ENCODE results near the gene TOM1L2. TPM values are rescaled to one million over a fixed set of nuclear protein-coding genes. Genes with fewer than 3 reads are reported as not detected.

Gene TOM1L2
- total and polyA plus RNA-seq, 2 donors from 2014 or later: 28.2 to 59.4 TPM

GRCh38 chr17:17871913-17872312 is 100.3 kb downstream of the TOM1L2 start:
- H3K4me1 ChIP-seq (ENCODE audit: control insufficient read depth in 2 of 3, insufficient read depth in 2 of 3, low read depth in 1 of 3, low read length in 3 of 3): peaks cover 3 to 19% (median 16%) of the 10 kb centered on the region in 3 donors

GRCh38 chr17:17870247-17870646 is 102.0 kb downstream of the TOM1L2 start:
- H3K4me3 ChIP-seq (ENCODE audit: low read length in 3 of 3): no peak overlapping the region
- peak overlapping the region in 1 of 2 donors; percentile 41 for H3K27ac ChIP-seq (ENCODE audit: low read depth in 2 of 2, low read length in 2 of 2)
- peaks cover 2 to 16% (median 6%) of the 10 kb centered on the region in 3 donors for H3K36me3 ChIP-seq (ENCODE audit: control insufficient read depth in 2 of 3, insufficient read depth in 3 of 3, low read length in 3 of 3)
- peak in 1 of 5 donors; percentile 48 for DNase-seq
- no peaks in the 10 kb centered on the region for H3K27me3 ChIP-seq (ENCODE audit: control insufficient read depth, insufficient read depth, low read length)
- no peak overlapping the region for H3K9ac ChIP-seq (ENCODE audit: low read length in 3 of 3)
- intact Hi-C loops (cut with DNase I): no loop called here
- TF ChIP-seq CTCF (IDR thresholded peaks at IDR 0.05; ENCODE audit: borderline replicate concordance, extremely low read depth, insufficient read depth): no peak
- H3K9me3 ChIP-seq (ENCODE audit: control insufficient read depth in 2 of 3, insufficient read depth in 1 of 3, low read length in 3 of 3): no peaks in the 10 kb centered on the region
- H3K4me1 ChIP-seq (ENCODE audit: control insufficient read depth in 2 of 3, insufficient read depth in 2 of 3, low read depth in 1 of 3, low read length in 3 of 3): peaks cover 0 to 13% (median 10%) of the 10 kb centered on the region in 3 donors
- FAIRE-seq: no peak

More at GRCh38 chr17:17871913-17872312, 100.3 kb downstream of the TOM1L2 start:
- Histone ChIP-seq H3K4me3 (ENCODE audit: low read length in 3 of 3) (no peak overlapping the region), H3K27ac (ENCODE audit: low read depth in 2 of 2, low read length in 2 of 2) (no peak overlapping the region), H3K9me3 (ENCODE audit: control insufficient read depth in 2 of 3, insufficient read depth in 1 of 3, low read length in 3 of 3) (no peaks in the 10 kb centered on the region), H3K36me3 (ENCODE audit: control insufficient read depth in 2 of 3, insufficient read depth in 3 of 3, low read length in 3 of 3) (peaks cover 2 to 30% (median 16%) of the 10 kb centered on the region in 3 donors), H3K27me3 (ENCODE audit: control insufficient read depth, insufficient read depth, low read length) (no peaks in the 10 kb centered on the region), H3K9ac (ENCODE audit: low read length in 3 of 3) (no peak overlapping the region)
- DNase-seq: no peak
- no peak for FAIRE-seq
- intact Hi-C loops (cut with DNase I): no loop called here
- no peak for TF ChIP-seq CTCF (IDR thresholded peaks at IDR 0.05; ENCODE audit: borderline replicate concordance, extremely low read depth, insufficient read depth)

- no peak for TF ChIP-seq CTCF (IDR thresholded peaks at IDR 0.05; ENCODE audit: borderline replicate concordance, extremely low read depth, insufficient read depth)
- H3K27me3 ChIP-seq (ENCODE audit: control insufficient read depth, insufficient read depth, low read length): no peaks in the 10 kb centered on the region
- H3K36me3 ChIP-seq (ENCODE audit: control insufficient read depth in 2 of 3, insufficient read depth in 3 of 3, low read length in 3 of 3): peaks cover 2 to 16% (median 5%) of the 10 kb centered on the region in 3 donors
- peak overlapping the region in 1 of 3 donors; percentile 30 for H3K9ac ChIP-seq (ENCODE audit: low read length in 3 of 3)
- no peak overlapping the region for H3K4me3 ChIP-seq (ENCODE audit: low read length in 3 of 3)
- FAIRE-seq: no peak
- peaks cover 0 to 13% (median 10%) of the 10 kb centered on the region in 3 donors for H3K4me1 ChIP-seq (ENCODE audit: control insufficient read depth in 2 of 3, insufficient read depth in 2 of 3, low read depth in 1 of 3, low read length in 3 of 3)
- peak in 3 of 5 donors; percentile 38 to 74 (median 55) for DNase-seq
- H3K9me3 ChIP-seq (ENCODE audit: control insufficient read depth in 2 of 3, insufficient read depth in 1 of 3, low read length in 3 of 3): no peaks in the 10 kb centered on the region
- intact Hi-C loops (cut with DNase I): no loop called here
- peak overlapping the region; percentile 61 to 62 for H3K27ac ChIP-seq (ENCODE audit: low read depth in 2 of 2, low read length in 2 of 2)
Measured at GRCh38 chr17:17868641-17869522, 103.3 kb downstream of the TOM1L2 start.

All from kidney (tissue), 14 donors.